Subcutaneous adipose tissue (tissue), 4 donors: ENCODE results near the gene LENG1. TPM values are rescaled to one million over a fixed set of nuclear protein-coding genes. Genes with fewer than 3 reads are reported as not detected.

Source experiments
- CTCF ChIP-seq: fragments of 450-650 bp; IDR thresholded peaks from one replicate; pipeline ENCODE4 v1.5.1; 2016; ENCODE audit warnings: low read depth, mild to moderate bottlenecking, control low read depth, antibody characterized with exemption, moderate library complexity
- total RNA-seq, 4 donors: library from RNA; depleted of rRNA; stranded (reverse); fragments of >200 nt; gene quantifications; one replicate each; pipeline ENCODE4 v1.1.0, GENCODE V29; 2016

Gene LENG1
- total RNA-seq, 4 donors from 2014 or later: 2.9 to 12.8 (median 5.2) TPM

GRCh38 chr19:54188215-54188871, 28.8 kb upstream of the LENG1 start:
- TF ChIP-seq CTCF: no peak

- no peak for TF ChIP-seq CTCF
These were observed 27.4 kb upstream of the LENG1 start for GRCh38 chr19:54186934-54187381.

GRCh38 chr19:54186351-54186750, 26.8 kb upstream of the LENG1 start:
- no peak for TF ChIP-seq CTCF

GRCh38 chr19:54183431-54183830, 23.9 kb upstream of the LENG1 start:
- no peak for TF ChIP-seq CTCF

GRCh38 chr19:54180691-54181091, 21.2 kb upstream of the LENG1 start:
- no peak for TF ChIP-seq CTCF

- no peak for TF ChIP-seq CTCF
These were observed 20.5 kb upstream of the LENG1 start for GRCh38 chr19:54179921-54180461.

GRCh38 chr19:54179262-54179852, 19.8 kb upstream of the LENG1 start:
- TF ChIP-seq CTCF: no peak
